Breast epithelium (tissue), 3 donors: ENCODE results near the gene FHIT.

Experiments used
- CTCF ChIP-seq, 3 donors: fragments of 450-650 bp; IDR thresholded peaks; one replicate each; pipeline ENCODE4 v1.5.1; 2016 to 2017; ENCODE audit warnings: antibody characterized with exemption in 3 of 3, mild to moderate bottlenecking in 3 of 3, moderate library complexity in 3 of 3
- POLR2A ChIP-seq: fragments of 450-650 bp; IDR thresholded peaks from one replicate; pipeline ENCODE4 v1.6.1; 2016; ENCODE audit warnings: antibody characterized with exemption, mild to moderate bottlenecking, moderate library complexity

- TF ChIP-seq POLR2A = no peak
- no peak for TF ChIP-seq CTCF (IDR thresholded peaks at IDR 0.05)
Measured at GRCh38 chr3:60512506-60512905, 738.7 kb downstream of the FHIT start.
